GM13976 (cell line): ENCODE measurements around the gene GPRC5B.

Experiments
- DNase-seq: peaks from one replicate; pipeline ENCODE4 v3.0.0; 2012; ENCODE audit warnings: low spot score
- in situ Hi-C: fragments of 300-500 bp; cut with MboI; formaldehyde crosslinking; loops from one replicate; pipeline ENCODE4 v1.12.0; 2022; ENCODE audit warnings: low sequenced_read_pairs, mixed read lengths, inconsistent platforms; ENCODE audit not compliant: unreplicated experiment
- TF ChIP-seq, protein P1 (sequence below): IDR thresholded peaks from 2 replicates; pipeline ENCODE4 v1.5.1; 2012; ENCODE audit warnings: borderline replicate concordance, mild to moderate bottlenecking; ENCODE audit not compliant: insufficient read depth; ENCODE audit errors: extremely low read depth, missing control alignments, control extremely low read depth

GPRC5B gene

GRCh38 chr16:19919142-19919541, 34.5 kb upstream of the GPRC5B start:
- DNase-seq: no peak
- TF ChIP-seq, protein P1, sequence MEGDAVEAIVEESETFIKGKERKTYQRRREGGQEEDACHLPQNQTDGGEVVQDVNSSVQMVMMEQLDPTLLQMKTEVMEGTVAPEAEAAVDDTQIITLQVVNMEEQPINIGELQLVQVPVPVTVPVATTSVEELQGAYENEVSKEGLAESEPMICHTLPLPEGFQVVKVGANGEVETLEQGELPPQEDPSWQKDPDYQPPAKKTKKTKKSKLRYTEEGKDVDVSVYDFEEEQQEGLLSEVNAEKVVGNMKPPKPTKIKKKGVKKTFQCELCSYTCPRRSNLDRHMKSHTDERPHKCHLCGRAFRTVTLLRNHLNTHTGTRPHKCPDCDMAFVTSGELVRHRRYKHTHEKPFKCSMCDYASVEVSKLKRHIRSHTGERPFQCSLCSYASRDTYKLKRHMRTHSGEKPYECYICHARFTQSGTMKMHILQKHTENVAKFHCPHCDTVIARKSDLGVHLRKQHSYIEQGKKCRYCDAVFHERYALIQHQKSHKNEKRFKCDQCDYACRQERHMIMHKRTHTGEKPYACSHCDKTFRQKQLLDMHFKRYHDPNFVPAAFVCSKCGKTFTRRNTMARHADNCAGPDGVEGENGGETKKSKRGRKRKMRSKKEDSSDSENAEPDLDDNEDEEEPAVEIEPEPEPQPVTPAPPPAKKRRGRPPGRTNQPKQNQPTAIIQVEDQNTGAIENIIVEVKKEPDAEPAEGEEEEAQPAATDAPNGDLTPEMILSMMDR: no peak
- in situ Hi-C loops: loop anchor here (10.0 kb wide), 1 partner anchor 466 kb away; no protein-coding TSS in a partner anchor

- in situ Hi-C loops: loop anchor here (10.0 kb wide), 1 partner anchor 469 kb away; no protein-coding TSS in a partner anchor
- no peak for DNase-seq
- TF ChIP-seq, protein P1: no peak
Measured at GRCh38 chr16:19916064-19916463, 31.4 kb upstream of the GPRC5B start.

- DNase-seq: no peak
- in situ Hi-C loops: loop anchor here (10.0 kb wide), 1 partner anchor 470 kb away; no protein-coding TSS in a partner anchor
- TF ChIP-seq, protein P1: no peak
Measured at GRCh38 chr16:19914877-19915276, 30.2 kb upstream of the GPRC5B start.

DNA sequence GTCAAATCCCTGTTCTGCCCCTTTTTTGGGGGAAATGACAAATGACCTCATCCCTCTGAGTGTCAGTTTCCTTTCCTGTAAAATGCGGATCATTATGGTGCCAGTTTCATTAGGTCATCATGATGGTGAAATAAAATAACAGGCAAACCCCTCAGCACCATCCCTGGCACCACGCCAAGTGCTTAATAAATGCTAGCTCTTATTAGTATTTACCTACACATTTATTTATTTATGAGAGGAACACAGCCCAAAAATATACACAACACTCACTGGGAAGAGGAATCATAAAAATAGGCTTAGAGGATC, 28.6 kb upstream of the GPRC5B start:
- TF ChIP-seq, protein P1: no peak
- no peak for DNase-seq
- in situ Hi-C loops: loop anchor here (10.0 kb wide), 1 partner anchor 472 kb away; no protein-coding TSS in a partner anchor

DNA sequence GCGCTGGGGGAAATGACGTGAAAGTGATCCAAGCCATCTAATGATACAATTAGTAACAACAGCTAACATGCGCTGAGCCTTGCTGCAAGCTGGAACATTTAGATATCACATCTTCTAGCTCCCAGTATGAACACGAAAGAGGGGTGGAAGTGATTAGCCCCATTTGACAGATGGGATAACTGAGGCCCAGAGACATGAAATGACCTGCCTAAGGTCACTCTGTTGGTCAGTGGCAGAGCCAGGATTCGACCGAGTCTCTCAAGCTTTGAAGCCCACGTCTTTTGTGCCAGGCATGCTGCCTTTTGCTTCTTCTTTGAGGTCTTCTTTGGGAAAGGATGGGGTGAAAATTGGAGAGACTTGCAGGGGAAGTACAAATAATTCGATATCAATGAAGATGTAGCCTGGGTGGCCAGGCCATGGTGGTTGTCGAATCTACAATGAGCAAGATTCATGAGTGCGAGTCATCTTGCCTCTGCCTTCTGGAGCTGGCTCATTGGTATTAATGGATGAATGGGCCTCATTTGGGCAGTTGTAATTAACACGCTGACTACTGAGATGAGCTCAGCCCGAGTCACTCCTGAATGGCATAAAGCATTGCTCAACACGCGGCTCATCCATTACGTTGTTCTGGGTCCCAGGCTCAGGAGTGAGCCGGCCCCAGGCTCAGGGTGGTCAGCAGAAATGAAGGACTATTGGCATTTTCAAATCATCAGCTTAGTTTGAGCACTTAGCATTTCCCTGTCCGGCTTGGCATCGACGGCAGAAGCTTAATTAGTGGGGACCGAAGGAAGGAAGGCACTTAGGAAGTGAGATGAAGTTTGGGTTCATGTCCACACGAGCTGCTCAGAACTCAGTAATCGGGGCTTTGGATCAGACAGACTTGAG, 28.0 kb upstream of the GPRC5B start:
- TF ChIP-seq, protein P1: no peak
- no peak for DNase-seq
- in situ Hi-C loops: loop anchor here (10.0 kb wide), 1 partner anchor 472 kb away; no protein-coding TSS in a partner anchor

DNA sequence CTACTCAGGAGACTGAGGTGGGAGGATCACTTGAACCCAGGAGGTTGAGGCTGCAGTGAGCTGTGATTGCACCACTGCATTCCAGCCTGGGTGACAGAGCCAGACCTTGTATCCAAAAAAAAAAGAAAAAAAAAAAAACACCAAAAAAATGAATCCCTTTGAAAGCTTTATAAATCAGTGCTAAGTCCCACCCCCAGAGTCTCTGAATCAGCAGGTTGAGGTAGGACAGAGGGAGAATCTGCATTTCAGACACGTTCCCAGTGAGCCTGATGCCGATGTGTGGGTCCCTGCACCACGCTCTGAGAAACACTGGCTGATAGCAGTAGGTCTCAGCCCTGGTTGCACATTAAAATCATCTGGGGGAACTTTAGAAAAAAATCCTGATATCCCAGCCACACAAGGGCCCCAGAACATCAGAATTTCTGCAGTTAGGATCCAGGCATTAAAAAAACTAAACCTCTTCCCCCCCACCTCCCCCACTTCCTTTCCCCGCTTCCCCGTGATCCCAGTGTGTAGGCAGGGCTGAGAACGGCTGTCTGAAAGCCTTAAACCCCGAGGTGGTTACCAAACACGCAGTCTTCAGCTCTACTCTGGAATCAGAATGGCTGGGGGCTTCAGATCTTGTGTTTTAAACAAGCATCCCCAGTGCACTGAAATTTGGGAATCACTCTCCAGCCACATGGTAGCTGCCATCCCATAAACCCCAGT, 27.3 kb upstream of the GPRC5B start:
- DNase-seq: no peak
- in situ Hi-C loops: loop anchor here (10.0 kb wide), 1 partner anchor 473 kb away; no protein-coding TSS in a partner anchor
- TF ChIP-seq, protein P1: no peak
